NB4 (cell line): ENCODE measurements around the gene SLC30A10.

ENCODE experiments used
- MYC ChIP-seq: IDR thresholded peaks from 2 replicates; pipeline ENCODE4 v1.6.1; 2011; ENCODE audit warnings: low read depth, low read length
- POLR2A ChIP-seq: IDR thresholded peaks from 2 replicates; pipeline ENCODE4 v1.6.1; 2011; ENCODE audit warnings: mild to moderate bottlenecking; ENCODE audit not compliant: insufficient read length; ENCODE audit errors: extremely low read depth
- TF ChIP-seq, protein P1 (sequence below): IDR thresholded peaks from one replicate; pipeline ENCODE4 v1.5.1; 2012; ENCODE audit warnings: low read depth, low read length

DNA sequence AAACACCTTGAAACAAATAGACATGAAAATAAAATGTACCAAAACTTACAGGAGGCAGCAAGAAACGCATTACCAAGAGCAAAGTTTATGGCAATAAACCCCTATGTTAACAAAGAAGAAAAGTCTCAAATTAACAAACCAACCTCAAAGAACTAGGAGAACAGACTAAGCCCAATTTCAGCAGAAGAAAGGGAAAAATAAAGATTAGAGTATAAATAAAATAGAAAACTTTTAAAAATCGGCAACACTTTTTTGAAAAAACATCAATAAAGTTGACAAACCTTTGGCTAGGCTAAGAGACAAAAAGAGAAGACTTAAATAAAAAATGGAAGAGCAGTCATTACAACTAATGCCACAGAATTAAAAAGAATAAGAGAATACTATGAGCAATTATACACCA, 42.7 kb downstream of the SLC30A10 start:
- TF ChIP-seq, protein P1, sequence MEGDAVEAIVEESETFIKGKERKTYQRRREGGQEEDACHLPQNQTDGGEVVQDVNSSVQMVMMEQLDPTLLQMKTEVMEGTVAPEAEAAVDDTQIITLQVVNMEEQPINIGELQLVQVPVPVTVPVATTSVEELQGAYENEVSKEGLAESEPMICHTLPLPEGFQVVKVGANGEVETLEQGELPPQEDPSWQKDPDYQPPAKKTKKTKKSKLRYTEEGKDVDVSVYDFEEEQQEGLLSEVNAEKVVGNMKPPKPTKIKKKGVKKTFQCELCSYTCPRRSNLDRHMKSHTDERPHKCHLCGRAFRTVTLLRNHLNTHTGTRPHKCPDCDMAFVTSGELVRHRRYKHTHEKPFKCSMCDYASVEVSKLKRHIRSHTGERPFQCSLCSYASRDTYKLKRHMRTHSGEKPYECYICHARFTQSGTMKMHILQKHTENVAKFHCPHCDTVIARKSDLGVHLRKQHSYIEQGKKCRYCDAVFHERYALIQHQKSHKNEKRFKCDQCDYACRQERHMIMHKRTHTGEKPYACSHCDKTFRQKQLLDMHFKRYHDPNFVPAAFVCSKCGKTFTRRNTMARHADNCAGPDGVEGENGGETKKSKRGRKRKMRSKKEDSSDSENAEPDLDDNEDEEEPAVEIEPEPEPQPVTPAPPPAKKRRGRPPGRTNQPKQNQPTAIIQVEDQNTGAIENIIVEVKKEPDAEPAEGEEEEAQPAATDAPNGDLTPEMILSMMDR = no peak
- no peak for TF ChIP-seq POLR2A
- no peak for TF ChIP-seq MYC
